Sigmoid colon (tissue), 7 donors: ENCODE results near the gene S100A10. TPM values are rescaled to one million over a fixed set of nuclear protein-coding genes. Genes with fewer than 3 reads are reported as not detected.

Source experiments
- DNase-seq: peaks from one replicate; pipeline ENCODE4 v3.0.0-alpha.2; 2019
- H3K27ac ChIP-seq, 4 donors: fragments of 200-600 bp; sonication (generic); one replicate each; pipeline ENCODE4 v1.5.1; 2016 to 2019; ENCODE audit warnings: mild to moderate bottlenecking in 1 of 4
- H3K27me3 ChIP-seq, 3 donors: fragments of 200-600 bp; sonication (generic); one replicate each; pipeline ENCODE4 v1.5.1; 2019; ENCODE audit warnings: mild to moderate bottlenecking in 1 of 3
- H3K36me3 ChIP-seq, 4 donors: fragments of 200-600 bp; sonication (generic); one replicate each; pipeline ENCODE4 v1.5.1; 2016 to 2019
- H3K4me1 ChIP-seq, 4 donors: fragments of 200-600 bp; sonication (generic); one replicate each; pipeline ENCODE4 v1.5.1; 2017 to 2019
- H3K4me3 ChIP-seq, 4 donors: fragments of 200-600 bp; sonication (generic); one replicate each; pipeline ENCODE4 v1.5.1; 2017 to 2019; ENCODE audit warnings: mild to moderate bottlenecking in 2 of 4, moderate library complexity in 1 of 4
- H3K9me3 ChIP-seq, 4 donors: fragments of 200-600 bp in 3 of 4; sonication (generic) in 3 of 4; one replicate each; pipeline versions ENCODE4 v1.5.1 to v1.6.1; 2013 to 2019
- EP300 ChIP-seq, 4 donors: sonication (generic); formaldehyde crosslinking; IDR thresholded peaks; one replicate each; pipeline ENCODE4 v1.6.1; 2017; ENCODE audit warnings: antibody characterized with exemption in 4 of 4
- POLR2A ChIP-seq, 2 donors: fragments of 450-650 bp; IDR thresholded peaks; one replicate each; pipeline ENCODE4 v1.6.1; 2016; ENCODE audit warnings: antibody characterized with exemption in 2 of 2, mild to moderate bottlenecking in 2 of 2, moderate library complexity in 2 of 2
- POLR2AphosphoS5 ChIP-seq, 4 donors: sonication (generic); formaldehyde crosslinking; IDR thresholded peaks; one replicate each; pipeline ENCODE4 v1.6.1; 2017; ENCODE audit warnings: antibody characterized with exemption in 4 of 4
- WGBS, 2 donors: extraction: QIAGEN DNeasy Blood & Tissue Kit; methylation state at CpG; one replicate each; pipeline ENCODE4 v1.1.7; 2013; 5-methylcytosine and 5-hydroxymethylcytosine counted together
- intact Hi-C: fragments of 100-400 bp; cut with DNase I; formaldehyde crosslinking; loops from one replicate; pipeline ENCODE4 v1.15.1; 2023
- polyA plus RNA-seq, 3 donors: library from polyadenylated mRNA; stranded (reverse); fragments of 200-250 nt; gene quantifications; one replicate each; pipeline ENCODE4 v1.2.3, GENCODE V29; 2013
- total RNA-seq, 4 donors: library from RNA; depleted of rRNA; stranded (reverse); fragments of >200 nt; gene quantifications; one replicate each; pipeline ENCODE4 v1.1.0, GENCODE V29; 2016
- TF ChIP-seq, protein P1 (sequence below), 4 experiments: fragments of 450-650 bp in 3 of 4; fragments of 200-600 bp in 1 of 4; IDR thresholded peaks; one replicate each; pipeline ENCODE4 v1.5.1; 2016 to 2019; ENCODE audit warnings: antibody characterized with exemption in 4 of 4, mild to moderate bottlenecking in 3 of 4, moderate library complexity in 2 of 4
- donor health status: healthy with polysubstance abuse.
- donor health status: Bipolar disorder and iron deficiency.
- donor health status: healthy.

The S100A10 gene
- total and polyA plus RNA-seq, 7 donors, result 20.2 to 1,816 (median 57.9) TPM

- H3K4me1 ChIP-seq, result peaks cover 0 to 15% (median 9%) of the 10 kb centered on the region in 4 donors
- no peaks in the 10 kb centered on the region for H3K9me3 ChIP-seq
- WGBS, 2 donors, result 28 to 67% methylated on average over 5 of the region's 5 CpGs
- no peaks in the 10 kb centered on the region for H3K27me3 ChIP-seq
- intact Hi-C loops, result no loop called here
- no peak for TF ChIP-seq EP300 (IDR thresholded peaks at IDR 0.05)
- TF ChIP-seq, protein P1, sequence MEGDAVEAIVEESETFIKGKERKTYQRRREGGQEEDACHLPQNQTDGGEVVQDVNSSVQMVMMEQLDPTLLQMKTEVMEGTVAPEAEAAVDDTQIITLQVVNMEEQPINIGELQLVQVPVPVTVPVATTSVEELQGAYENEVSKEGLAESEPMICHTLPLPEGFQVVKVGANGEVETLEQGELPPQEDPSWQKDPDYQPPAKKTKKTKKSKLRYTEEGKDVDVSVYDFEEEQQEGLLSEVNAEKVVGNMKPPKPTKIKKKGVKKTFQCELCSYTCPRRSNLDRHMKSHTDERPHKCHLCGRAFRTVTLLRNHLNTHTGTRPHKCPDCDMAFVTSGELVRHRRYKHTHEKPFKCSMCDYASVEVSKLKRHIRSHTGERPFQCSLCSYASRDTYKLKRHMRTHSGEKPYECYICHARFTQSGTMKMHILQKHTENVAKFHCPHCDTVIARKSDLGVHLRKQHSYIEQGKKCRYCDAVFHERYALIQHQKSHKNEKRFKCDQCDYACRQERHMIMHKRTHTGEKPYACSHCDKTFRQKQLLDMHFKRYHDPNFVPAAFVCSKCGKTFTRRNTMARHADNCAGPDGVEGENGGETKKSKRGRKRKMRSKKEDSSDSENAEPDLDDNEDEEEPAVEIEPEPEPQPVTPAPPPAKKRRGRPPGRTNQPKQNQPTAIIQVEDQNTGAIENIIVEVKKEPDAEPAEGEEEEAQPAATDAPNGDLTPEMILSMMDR (IDR thresholded peaks at IDR 0.05), result no peak
- TF ChIP-seq POLR2AphosphoS5 (IDR thresholded peaks at IDR 0.05), result peak in 1 of 4 donors; percentile 37
- no peak for TF ChIP-seq POLR2A (IDR thresholded peaks at IDR 0.05)
- no peak overlapping the region for H3K4me3 ChIP-seq
- H3K27ac ChIP-seq, result peak overlapping the region; percentile 0 to 11 (median 6)
- no peak for DNase-seq
- peaks cover 0 to 38% (median 15%) of the 10 kb centered on the region in 4 donors for H3K36me3 ChIP-seq
These were observed 13.1 kb downstream of the S100A10 start for GRCh38 chr1:151980287-151981177.

DNA sequence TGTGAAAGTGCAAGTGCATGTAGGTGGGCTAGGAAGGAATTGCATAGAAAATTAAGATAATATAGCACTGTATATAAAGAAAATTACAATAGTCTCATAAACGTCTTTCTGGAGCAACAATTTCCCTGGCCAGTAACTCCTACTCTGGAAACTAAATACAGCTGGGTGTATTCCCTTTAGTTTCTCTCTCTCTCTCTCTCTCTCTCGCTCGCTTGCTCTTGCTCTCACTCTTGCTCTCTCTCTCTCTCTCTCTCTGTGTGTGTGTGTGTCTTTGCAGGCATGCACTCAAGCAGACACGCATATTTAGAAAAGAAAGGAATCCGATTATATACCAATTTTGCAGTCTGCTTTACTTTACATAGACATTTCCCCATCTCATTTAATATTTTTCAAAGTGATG, 14.7 kb downstream of the S100A10 start:
- no peaks in the 10 kb centered on the region for H3K9me3 ChIP-seq
- WGBS, 2 donors, result 41 to 58% methylated on average over 5 of the region's 5 CpGs
- no peak overlapping the region for H3K4me3 ChIP-seq
- TF ChIP-seq EP300 (IDR thresholded peaks at IDR 0.05) (no peak), POLR2A (IDR thresholded peaks at IDR 0.05) (no peak)
- TF ChIP-seq, protein P1 (IDR thresholded peaks at IDR 0.05), result no peak
- no peak for DNase-seq
- no peak overlapping the region for H3K27ac ChIP-seq
- peaks cover 0 to 15% (median 7%) of the 10 kb centered on the region in 4 donors for H3K4me1 ChIP-seq
- H3K36me3 ChIP-seq, result peaks cover 0 to 22% (median 4%) of the 10 kb centered on the region in 4 donors
- H3K27me3 ChIP-seq, result no peaks in the 10 kb centered on the region
- intact Hi-C loops, result no loop called here

GRCh38 chr1:151977662-151978230, 15.9 kb downstream of the S100A10 start:
- H3K27me3 ChIP-seq, result no peaks in the 10 kb centered on the region
- TF ChIP-seq EP300 (IDR thresholded peaks at IDR 0.05) (no peak), POLR2A (IDR thresholded peaks at IDR 0.05) (no peak)
- peaks cover 0 to 11% (median 2%) of the 10 kb centered on the region in 4 donors for H3K36me3 ChIP-seq
- peaks cover 0 to 24% (median 14%) of the 10 kb centered on the region in 4 donors for H3K4me1 ChIP-seq
- DNase-seq, result no peak
- WGBS, 2 donors, result 68 to 81% methylated on average over 5 of the region's 5 CpGs
- intact Hi-C loops, result no loop called here
- H3K9me3 ChIP-seq, result no peaks in the 10 kb centered on the region
- H3K27ac ChIP-seq, result no peak overlapping the region
- no peak overlapping the region for H3K4me3 ChIP-seq

DNA sequence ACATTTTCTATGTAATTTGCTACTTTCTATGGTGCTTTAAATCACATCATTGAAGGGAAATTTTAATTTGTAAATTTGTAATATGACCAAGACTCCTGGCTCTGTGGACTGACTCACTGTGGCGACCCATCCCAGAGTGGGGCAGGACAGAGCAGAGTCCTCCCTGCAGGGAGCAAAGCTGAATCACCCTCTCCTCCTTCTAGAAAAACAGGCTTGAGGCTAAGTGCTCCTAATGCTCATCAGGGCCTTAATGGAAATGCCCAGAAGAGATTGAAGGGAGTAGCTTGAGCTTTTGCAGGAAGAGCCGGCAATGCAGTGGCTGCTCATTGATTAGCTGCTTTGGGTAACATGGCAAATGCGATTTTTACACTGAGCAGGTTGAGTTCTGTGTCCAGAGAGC, 16.8 kb downstream of the S100A10 start:
- peaks cover 0 to 4% (median 2%) of the 10 kb centered on the region in 4 donors for H3K36me3 ChIP-seq
- no peak for TF ChIP-seq POLR2AphosphoS5 (IDR thresholded peaks at IDR 0.05)
- TF ChIP-seq, protein P1 (IDR thresholded peaks at IDR 0.05), result no peak
- no peak for TF ChIP-seq POLR2A (IDR thresholded peaks at IDR 0.05)
- no peak for TF ChIP-seq EP300 (IDR thresholded peaks at IDR 0.05)
- no peak overlapping the region for H3K27ac ChIP-seq
- H3K4me3 ChIP-seq, result no peak overlapping the region
- H3K4me1 ChIP-seq, result peaks cover 0 to 31% (median 19%) of the 10 kb centered on the region in 4 donors
- H3K9me3 ChIP-seq, result no peaks in the 10 kb centered on the region
- intact Hi-C loops, result no loop called here
- no peak for DNase-seq
- no peaks in the 10 kb centered on the region for H3K27me3 ChIP-seq
- 44 to 83% methylated on average over 3 of the region's 3 CpGs for WGBS, 2 donors

DNA sequence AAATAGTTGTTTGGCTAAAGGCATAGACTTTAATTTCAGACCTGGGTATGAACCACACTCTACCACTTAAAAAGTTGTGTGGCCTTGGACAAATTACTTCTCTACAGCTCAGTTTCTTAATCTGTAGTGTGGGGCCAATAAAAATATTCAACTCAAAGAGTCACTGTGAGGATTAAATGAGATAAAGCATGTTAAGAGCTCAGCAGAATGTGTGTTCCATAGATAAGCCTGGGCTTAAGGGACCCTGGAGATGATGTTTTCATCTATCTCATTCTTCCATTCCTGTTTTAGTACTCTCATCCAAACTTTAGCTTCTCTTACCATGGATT, 17.7 kb downstream of the S100A10 start:
- H3K27me3 ChIP-seq, result no peaks in the 10 kb centered on the region
- DNase-seq, result no peak
- H3K36me3 ChIP-seq, result peaks cover 0 to under 1% (median under 1%) of the 10 kb centered on the region in 4 donors
- TF ChIP-seq POLR2AphosphoS5 (IDR thresholded peaks at IDR 0.05), result no peak
- TF ChIP-seq, protein P1 (IDR thresholded peaks at IDR 0.05), result no peak
- no peak for TF ChIP-seq POLR2A (IDR thresholded peaks at IDR 0.05)
- TF ChIP-seq EP300 (IDR thresholded peaks at IDR 0.05), result no peak
- H3K27ac ChIP-seq, result no peak overlapping the region
- intact Hi-C loops, result no loop called here
- no peak overlapping the region for H3K4me3 ChIP-seq
- peaks cover 0 to 26% (median 16%) of the 10 kb centered on the region in 4 donors for H3K4me1 ChIP-seq
- no peaks in the 10 kb centered on the region for H3K9me3 ChIP-seq
